NT2/D1 (cell line): ENCODE measurements around the gene EIF2AK3.

Experiments
- DNase-seq: peaks from one replicate; pipeline ENCODE4 v3.0.0-alpha.2; 2011; ENCODE audit warnings: low read depth, low spot score
- H3K27me3 ChIP-seq: 2 replicates; pipeline ENCODE4 v1.6.0; 2011; ENCODE audit warnings: mild to moderate bottlenecking; ENCODE audit not compliant: insufficient read length, insufficient read depth
- H3K36me3 ChIP-seq: 2 replicates; pipeline ENCODE4 v1.6.1; 2011; ENCODE audit warnings: mild to moderate bottlenecking, low read length, mixed read lengths; ENCODE audit not compliant: insufficient read depth, insufficient read length
- H3K4me1 ChIP-seq: 2 replicates; pipeline ENCODE4 v1.5.1; 2011; ENCODE audit not compliant: insufficient read depth, insufficient read length
- H3K4me3 ChIP-seq: 2 replicates; pipeline ENCODE4 v1.5.1; 2011; ENCODE audit warnings: low read depth; ENCODE audit not compliant: insufficient read length
- H3K9ac ChIP-seq: 2 replicates; pipeline ENCODE4 v1.6.0; 2011; ENCODE audit warnings: low read depth; ENCODE audit not compliant: insufficient read length
- H3K9me3 ChIP-seq: 2 replicates; pipeline ENCODE4 v1.5.1; 2011; ENCODE audit warnings: mild to moderate bottlenecking, low read length; ENCODE audit not compliant: insufficient read depth
- SUZ12 ChIP-seq: IDR thresholded peaks from 2 replicates; pipeline ENCODE4 v1.6.1; 2011; ENCODE audit not compliant: insufficient read length, insufficient read depth; ENCODE audit errors: extremely low read depth
- YY1 ChIP-seq: IDR thresholded peaks from 2 replicates; pipeline ENCODE4 v1.6.1; 2011; ENCODE audit not compliant: insufficient read length, insufficient read depth
- ZNF274 ChIP-seq: IDR thresholded peaks from 2 replicates; pipeline ENCODE4 v1.6.1; 2011; ENCODE audit warnings: mild to moderate bottlenecking, low read depth, low read length

EIF2AK3 gene

DNA sequence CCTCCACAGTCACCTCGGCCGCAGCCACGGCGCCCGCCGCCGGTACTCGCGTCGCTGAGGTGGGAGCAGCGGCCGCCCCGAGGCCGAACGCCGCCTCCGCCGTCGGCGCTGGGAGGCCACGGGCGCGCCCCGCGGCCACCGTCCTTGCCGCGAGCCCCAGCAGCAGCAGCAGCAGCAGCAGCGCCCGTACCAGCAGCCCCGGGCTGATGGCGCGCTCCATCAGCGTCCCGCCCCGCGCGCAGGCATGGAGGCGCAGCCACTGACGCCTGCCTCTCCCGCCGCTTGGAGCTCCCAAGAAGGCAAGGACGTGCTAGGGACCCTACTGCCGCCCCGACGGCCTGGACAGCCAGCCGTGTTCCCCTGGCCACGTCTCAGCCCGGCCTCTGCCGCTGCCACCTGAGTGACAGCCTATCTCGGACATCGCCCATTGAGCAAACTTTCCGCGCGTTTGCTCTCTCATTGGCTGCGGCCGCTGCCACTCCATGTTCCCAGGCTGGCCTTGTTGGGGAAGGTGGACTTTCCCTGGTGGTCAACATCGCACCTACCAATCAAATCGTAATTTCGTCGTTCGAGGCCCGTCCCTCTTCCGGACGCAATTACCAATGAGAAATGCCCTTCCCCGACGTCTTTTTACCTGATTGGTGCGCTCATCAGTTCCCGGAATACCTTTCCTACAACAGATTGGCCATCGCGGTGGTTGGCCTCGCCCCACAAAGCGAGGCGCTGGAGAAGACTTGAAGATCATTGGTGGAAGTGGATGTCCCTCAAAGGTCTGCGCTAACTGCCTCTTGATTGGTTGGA is at the start of gene EIF2AK3:
Gene EIF2AK3, minus strand, starts transcription at position 410 of the 801 bp plus-strand sequence. Its CDS starts 190 bp downstream, at position 220.
- H3K4me1 ChIP-seq, result no peaks in the 10 kb centered on the region
- H3K9ac ChIP-seq, result peak within 1 kb of the TSS; percentile 90
- DNase-seq, result peak; percentile 99
- no peaks in the 10 kb centered on the region for H3K36me3 ChIP-seq
- no peaks in the 10 kb centered on the region for H3K27me3 ChIP-seq
- peak within 1 kb of the TSS; percentile 75 for H3K4me3 ChIP-seq
- H3K9me3 ChIP-seq, result no peaks in the 10 kb centered on the region
- TF ChIP-seq SUZ12 (no peak), YY1 (no peak)

- DNase-seq, result no peak
- no peak overlapping the region for H3K9ac ChIP-seq
- no peaks in the 10 kb centered on the region for H3K27me3 ChIP-seq
- H3K36me3 ChIP-seq, result no peaks in the 10 kb centered on the region
- no peaks in the 10 kb centered on the region for H3K9me3 ChIP-seq
- no peak for TF ChIP-seq ZNF274
- TF ChIP-seq SUZ12, result no peak
- H3K4me1 ChIP-seq, result no peaks in the 10 kb centered on the region
- H3K4me3 ChIP-seq, result no peak overlapping the region
Measured at GRCh38 chr2:88673363-88673762, 46.1 kb upstream of the EIF2AK3 start.

GRCh38 chr2:88671786-88672427 is 44.6 kb upstream of the EIF2AK3 start:
- Histone ChIP-seq H3K36me3 (no peaks in the 10 kb centered on the region), H3K9ac (no peak overlapping the region), H3K4me3 (no peak overlapping the region), H3K9me3 (no peaks in the 10 kb centered on the region), H3K4me1 (no peaks in the 10 kb centered on the region), H3K27me3 (no peaks in the 10 kb centered on the region)
- DNase-seq, result no peak
- TF ChIP-seq ZNF274, result no peak
- TF ChIP-seq YY1, result no peak
- no peak for TF ChIP-seq SUZ12

DNA sequence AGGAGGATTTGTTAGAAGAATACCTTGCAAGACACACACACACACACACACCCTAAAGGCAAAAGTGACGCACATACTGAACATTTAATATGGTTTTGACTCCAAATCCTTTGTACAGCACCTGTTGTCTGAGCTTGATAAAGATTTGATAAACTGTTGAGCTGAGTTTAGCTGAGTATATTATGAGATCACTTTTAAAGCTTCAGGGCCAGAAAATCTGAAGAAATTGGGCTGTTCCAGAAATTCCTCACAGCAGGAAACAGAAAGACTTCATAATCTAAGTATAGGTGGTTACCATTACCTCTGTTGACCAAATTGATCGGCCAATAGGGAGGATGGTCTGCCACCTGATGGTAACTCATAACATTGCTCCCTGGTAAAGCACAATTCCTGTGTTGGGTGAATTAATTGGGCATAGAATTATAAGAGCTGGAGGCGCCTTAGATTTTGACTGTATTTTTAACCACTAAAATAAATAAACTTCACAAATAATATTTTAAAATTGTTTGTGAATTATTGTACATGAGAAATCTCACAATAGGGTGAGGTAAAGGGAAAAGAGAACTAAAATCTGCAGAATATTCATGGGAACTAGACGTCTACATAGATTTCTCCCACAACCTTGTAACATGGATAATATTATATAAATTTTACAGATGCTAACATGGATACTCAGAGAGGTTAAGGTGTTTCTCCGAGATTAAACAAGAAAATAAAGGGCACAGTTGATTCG is 42.4 kb upstream of the EIF2AK3 start:
- H3K4me1 ChIP-seq, result peaks cover 5% of the 10 kb centered on the region
- TF ChIP-seq YY1 (no peak), ZNF274 (no peak), SUZ12 (no peak)
- DNase-seq, result no peak

GRCh38 chr2:88668862-88669261 is 41.6 kb upstream of the EIF2AK3 start:
- Histone ChIP-seq H3K9me3 (no peaks in the 10 kb centered on the region), H3K4me1 (peaks cover 5% of the 10 kb centered on the region), H3K27me3 (no peaks in the 10 kb centered on the region), H3K4me3 (no peak overlapping the region), H3K9ac (no peak overlapping the region), H3K36me3 (no peaks in the 10 kb centered on the region)
- TF ChIP-seq YY1 (no peak), ZNF274 (no peak), SUZ12 (no peak)
- DNase-seq, result no peak

More for the DNA sequence above, 42.4 kb upstream of the EIF2AK3 start:
- no peaks in the 10 kb centered on the region for H3K27me3 ChIP-seq
- H3K9me3 ChIP-seq, result no peaks in the 10 kb centered on the region
- H3K36me3 ChIP-seq, result no peaks in the 10 kb centered on the region
- H3K4me3 ChIP-seq, result no peak overlapping the region
- H3K9ac ChIP-seq, result no peak overlapping the region

GRCh38 chr2:88667219-88667618 is 40.0 kb upstream of the EIF2AK3 start:
- Histone ChIP-seq H3K4me1 (peaks cover 5% of the 10 kb centered on the region), H3K27me3 (no peaks in the 10 kb centered on the region), H3K9me3 (no peaks in the 10 kb centered on the region), H3K4me3 (no peak overlapping the region), H3K9ac (no peak overlapping the region), H3K36me3 (no peaks in the 10 kb centered on the region)
- DNase-seq, result no peak
- TF ChIP-seq SUZ12 (no peak), ZNF274 (no peak), YY1 (no peak)

DNA sequence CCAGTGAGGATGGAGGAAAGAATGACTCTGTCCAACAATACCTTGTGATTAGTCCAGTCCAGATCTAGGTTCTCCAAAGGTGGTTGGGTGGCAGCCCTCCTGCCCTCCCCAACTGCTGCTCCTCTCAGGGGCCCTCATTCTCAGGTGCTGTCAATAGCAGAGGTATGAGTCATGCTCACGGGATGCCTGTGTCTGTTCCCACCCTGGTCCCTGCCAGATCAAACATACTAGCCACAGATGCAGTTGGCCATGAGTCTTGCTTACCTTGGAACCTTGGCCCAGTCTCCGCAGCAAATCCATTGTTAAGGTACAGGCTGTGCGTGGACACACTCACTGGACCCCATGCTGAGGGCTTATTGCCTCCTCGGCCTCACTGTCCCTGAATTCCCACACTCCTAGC is 39.3 kb upstream of the EIF2AK3 start:
- peaks cover 5% of the 10 kb centered on the region for H3K4me1 ChIP-seq
- no peaks in the 10 kb centered on the region for H3K9me3 ChIP-seq
- H3K9ac ChIP-seq, result no peak overlapping the region
- no peaks in the 10 kb centered on the region for H3K27me3 ChIP-seq
- H3K4me3 ChIP-seq, result no peak overlapping the region
- TF ChIP-seq YY1 (no peak), ZNF274 (no peak), SUZ12 (no peak)
- H3K36me3 ChIP-seq, result no peaks in the 10 kb centered on the region
- no peak for DNase-seq
